IPS-18a (cell line): ENCODE data around the gene SDK2.

Experiments used
- H3K27ac ChIP-seq: one replicate; pipeline ENCODE4 v1.5.1; 2013; ENCODE audit warnings: low read length
- H3K27me3 ChIP-seq: one replicate; pipeline ENCODE4 v1.6.1; 2013; ENCODE audit warnings: mild to moderate bottlenecking, low read length; ENCODE audit not compliant: control insufficient read depth, insufficient read depth
- H3K36me3 ChIP-seq: one replicate; pipeline ENCODE4 v1.6.1; 2013; ENCODE audit warnings: low read depth, low read length; ENCODE audit not compliant: control insufficient read depth
- H3K4me1 ChIP-seq: one replicate; pipeline ENCODE4 v1.6.1; 2013; ENCODE audit warnings: low read depth, low read length; ENCODE audit not compliant: control insufficient read depth
- H3K4me3 ChIP-seq: one replicate; pipeline ENCODE4 v1.5.1; 2013; ENCODE audit warnings: low read length
- H3K9ac ChIP-seq: one replicate; pipeline ENCODE4 v1.6.1; 2013; ENCODE audit warnings: mild to moderate bottlenecking, low read length, moderate library complexity
- H3K9me3 ChIP-seq: one replicate; pipeline ENCODE4 v1.6.1; 2013; ENCODE audit warnings: low read depth, low read length; ENCODE audit not compliant: control insufficient read depth

Gene SDK2

GRCh38 chr17:73284906-73285602 lies 359.2 kb downstream of the SDK2 start:
- peaks cover 11% of the 10 kb centered on the region for H3K4me1 ChIP-seq
- H3K9me3 ChIP-seq = no peaks in the 10 kb centered on the region
- H3K27ac ChIP-seq = no peak overlapping the region
- no peak overlapping the region for H3K9ac ChIP-seq
- no peaks in the 10 kb centered on the region for H3K27me3 ChIP-seq
- H3K36me3 ChIP-seq = peaks cover 3% of the 10 kb centered on the region
- no peak overlapping the region for H3K4me3 ChIP-seq
